ENCODE results near the gene PLXND1. TPM values are rescaled to one million over a fixed set of nuclear protein-coding genes. Genes with fewer than 3 reads are reported as not detected.

Gene PLXND1
- total RNA-seq, 1 experiment from 2014 or later, result 26.3 TPM

DNA sequence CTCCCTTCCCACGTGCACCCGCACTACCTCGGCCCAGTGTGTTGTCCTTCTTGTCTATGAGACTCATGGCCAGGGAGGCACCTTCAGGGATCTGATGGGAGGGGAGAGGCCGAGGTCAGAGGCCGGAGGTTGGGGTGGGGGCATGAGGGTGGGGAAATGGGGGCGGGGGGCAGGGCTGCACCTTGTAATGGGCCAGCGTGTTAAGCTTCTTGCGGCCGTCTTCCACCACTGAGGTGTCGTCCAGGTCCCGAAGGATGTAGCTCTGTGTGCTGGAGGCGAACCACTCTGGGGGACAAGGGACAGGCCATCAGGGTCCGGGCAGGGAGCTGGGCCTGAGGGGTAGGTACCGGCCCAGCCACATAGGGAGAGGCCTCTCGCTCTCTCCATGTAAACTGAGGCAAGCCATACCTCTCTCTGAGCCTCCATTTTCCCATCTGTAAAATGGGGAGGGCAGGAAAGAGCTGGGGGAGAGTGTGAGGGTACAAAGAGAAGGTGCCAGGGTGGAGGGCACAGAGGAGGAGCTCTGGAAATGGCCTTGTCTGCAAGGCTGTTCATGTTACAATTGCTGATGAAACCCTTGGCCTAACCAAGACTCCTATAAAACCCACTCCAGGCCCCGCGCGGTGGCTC lies 44.7 kb downstream of the PLXND1 start:
- ChIA-PET POLR2A (interaction anchor here (0.6 kb wide), 1 partner anchor 38 kb away, joined by 3 read pairs; no protein-coding TSS in a partner anchor), CTCF (no interaction called here)
- no peaks in the 10 kb centered on the region for H3K36me3 ChIP-seq (ENCODE audit: control insufficient read depth, insufficient read depth, low read length)
- peaks cover 8% of the 10 kb centered on the region for H3K4me1 Mint-ChIP-seq (ENCODE audit: low read depth, unreplicated experiment)
- H3K9me3 Mint-ChIP-seq (ENCODE audit: unreplicated experiment), result no peaks in the 10 kb centered on the region
- BruUV-seq (replicated peaks), result no TSS peak
- H3K4me3 Mint-ChIP-seq (ENCODE audit: unreplicated experiment), result no peak overlapping the region
- no peak for DNase-seq
- no peaks in the 10 kb centered on the region for H3K36me3 Mint-ChIP-seq (ENCODE audit: insufficient read depth, unreplicated experiment)
- no peak overlapping the region for H3K27ac Mint-ChIP-seq (ENCODE audit: unreplicated experiment)
- TF ChIP-seq, protein P1, sequence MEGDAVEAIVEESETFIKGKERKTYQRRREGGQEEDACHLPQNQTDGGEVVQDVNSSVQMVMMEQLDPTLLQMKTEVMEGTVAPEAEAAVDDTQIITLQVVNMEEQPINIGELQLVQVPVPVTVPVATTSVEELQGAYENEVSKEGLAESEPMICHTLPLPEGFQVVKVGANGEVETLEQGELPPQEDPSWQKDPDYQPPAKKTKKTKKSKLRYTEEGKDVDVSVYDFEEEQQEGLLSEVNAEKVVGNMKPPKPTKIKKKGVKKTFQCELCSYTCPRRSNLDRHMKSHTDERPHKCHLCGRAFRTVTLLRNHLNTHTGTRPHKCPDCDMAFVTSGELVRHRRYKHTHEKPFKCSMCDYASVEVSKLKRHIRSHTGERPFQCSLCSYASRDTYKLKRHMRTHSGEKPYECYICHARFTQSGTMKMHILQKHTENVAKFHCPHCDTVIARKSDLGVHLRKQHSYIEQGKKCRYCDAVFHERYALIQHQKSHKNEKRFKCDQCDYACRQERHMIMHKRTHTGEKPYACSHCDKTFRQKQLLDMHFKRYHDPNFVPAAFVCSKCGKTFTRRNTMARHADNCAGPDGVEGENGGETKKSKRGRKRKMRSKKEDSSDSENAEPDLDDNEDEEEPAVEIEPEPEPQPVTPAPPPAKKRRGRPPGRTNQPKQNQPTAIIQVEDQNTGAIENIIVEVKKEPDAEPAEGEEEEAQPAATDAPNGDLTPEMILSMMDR (IDR thresholded peaks at IDR 0.05; ENCODE audit: insufficient read depth in 1 of 2, low read depth in 1 of 2, low read length in 1 of 2, severe bottlenecking in 1 of 2, unreplicated experiment in 1 of 2), result no peak
- H3K27me3 Mint-ChIP-seq (ENCODE audit: insufficient read depth, unreplicated experiment), result no peaks in the 10 kb centered on the region
- intact Hi-C loops (cut with micrococcal nuclease; ENCODE audit: unreplicated experiment), result no loop called here
- H3K9me3 ChIP-seq, result no peaks in the 10 kb centered on the region
- H3K4me1 ChIP-seq, result no peaks in the 10 kb centered on the region; the same call in 1 of the 2 replicates
- H3K4me3 ChIP-seq (ENCODE audit: low read depth, low read length), result no peak overlapping the region
- no peaks in the 10 kb centered on the region for H3K27me3 ChIP-seq (replicated peaks; ENCODE audit: control insufficient read depth, insufficient read depth, low read length)

DNA sequence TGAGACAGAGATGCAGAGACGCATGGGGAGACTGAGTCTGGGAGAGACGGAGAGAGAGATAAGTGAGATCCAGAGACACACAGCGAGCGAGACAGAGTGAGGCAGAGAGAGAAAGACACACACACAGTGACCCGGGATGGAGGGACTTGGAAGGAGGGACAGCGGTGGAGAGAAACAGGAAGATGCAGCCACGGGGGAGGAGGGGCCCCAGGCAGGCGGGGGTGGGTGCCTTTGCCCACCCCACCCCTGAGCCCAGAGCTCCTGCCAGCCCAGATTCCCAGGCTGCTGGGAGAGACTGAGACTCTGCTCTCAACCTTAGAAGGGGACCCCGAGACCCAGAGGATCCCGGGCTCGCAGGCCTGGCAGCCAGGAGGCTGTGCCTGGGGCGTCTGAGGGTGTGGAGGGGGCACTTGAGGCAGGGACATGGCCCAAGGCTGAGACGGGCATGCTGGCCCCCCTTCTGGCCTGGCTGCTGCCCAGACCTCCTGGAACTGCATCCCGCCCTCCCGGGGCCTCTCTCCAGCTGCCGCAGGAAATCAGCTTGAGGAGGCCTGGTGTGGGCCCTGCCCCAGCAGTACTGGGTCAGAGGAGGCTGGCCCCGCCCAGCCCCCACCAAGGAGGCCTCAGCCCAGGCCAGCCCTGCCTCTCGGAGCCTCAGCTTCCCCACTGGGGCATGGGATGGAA lies 45.4 kb downstream of the PLXND1 start:
- no peak for DNase-seq
- Mint-ChIP-seq H3K9me3 (ENCODE audit: unreplicated experiment) (no peaks in the 10 kb centered on the region), H3K4me1 (ENCODE audit: low read depth, unreplicated experiment) (peaks cover 8% of the 10 kb centered on the region), H3K27ac (ENCODE audit: unreplicated experiment) (no peak overlapping the region), H3K36me3 (ENCODE audit: insufficient read depth, unreplicated experiment) (no peaks in the 10 kb centered on the region), H3K27me3 (ENCODE audit: insufficient read depth, unreplicated experiment) (no peaks in the 10 kb centered on the region), H3K4me3 (ENCODE audit: unreplicated experiment) (no peak overlapping the region)
- TF ChIP-seq, protein P1 (IDR thresholded peaks at IDR 0.05; ENCODE audit: insufficient read depth in 1 of 2, low read depth in 1 of 2, low read length in 1 of 2, severe bottlenecking in 1 of 2, unreplicated experiment in 1 of 2), result no peak
- H3K9me3 ChIP-seq, result no peaks in the 10 kb centered on the region
- no peaks in the 10 kb centered on the region for H3K27me3 ChIP-seq (replicated peaks; ENCODE audit: control insufficient read depth, insufficient read depth, low read length)
- CTCF ChIA-PET, result no interaction called here
- no peaks in the 10 kb centered on the region; the same call in 1 of the 2 replicates for H3K4me1 ChIP-seq
- POLR2A ChIA-PET, result interaction anchor here (0.5 to 0.6 kb wide), 2 partner anchors 37 to 65 kb away, joined by 3 to 7 read pairs; no protein-coding TSS in a partner anchor
- H3K4me3 ChIP-seq (ENCODE audit: low read depth, low read length), result no peak overlapping the region
- intact Hi-C loops (cut with micrococcal nuclease; ENCODE audit: unreplicated experiment), result no loop called here
- H3K36me3 ChIP-seq (ENCODE audit: control insufficient read depth, insufficient read depth, low read length), result no peaks in the 10 kb centered on the region
- BruUV-seq (replicated peaks), result no TSS peak

DNA sequence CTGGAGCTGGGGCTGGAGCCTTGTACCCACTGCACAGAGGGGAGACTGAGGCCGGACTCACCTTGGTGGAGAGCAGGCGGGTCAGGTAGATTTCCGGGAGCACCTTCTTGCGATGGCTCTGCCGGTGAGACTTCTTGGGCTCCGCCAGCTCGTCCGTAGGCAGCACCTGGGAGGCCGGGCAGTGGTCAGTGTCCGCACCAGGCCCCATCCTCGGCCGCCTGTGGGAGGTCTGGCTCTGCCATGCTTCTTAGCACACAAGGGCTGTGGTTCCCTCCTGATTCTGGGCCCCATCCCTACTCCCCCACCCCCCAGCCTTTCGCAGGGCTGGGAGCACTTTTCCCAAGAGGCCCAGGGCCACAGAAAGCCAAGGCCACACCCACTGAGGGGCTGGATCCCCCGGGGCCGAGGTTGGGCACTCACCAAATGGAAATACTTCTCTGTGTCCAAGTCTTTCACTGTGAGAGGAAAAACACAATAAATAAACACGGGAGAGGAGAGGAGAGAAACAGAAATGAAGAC lies 46.1 kb downstream of the PLXND1 start:
- BruUV-seq (replicated peaks), result no TSS peak
- no peak overlapping the region for H3K4me3 Mint-ChIP-seq (ENCODE audit: unreplicated experiment)
- DNase-seq, result no peak
- no peaks in the 10 kb centered on the region for H3K9me3 ChIP-seq
- H3K27me3 Mint-ChIP-seq (ENCODE audit: insufficient read depth, unreplicated experiment), result no peaks in the 10 kb centered on the region
- intact Hi-C loops (cut with micrococcal nuclease; ENCODE audit: unreplicated experiment), result no loop called here
- ChIA-PET CTCF (no interaction called here), POLR2A (interaction anchor here (0.5 kb wide), 1 partner anchor 66 kb away, joined by 7 read pairs; no protein-coding TSS in a partner anchor)
- H3K4me1 ChIP-seq, result no peaks in the 10 kb centered on the region; the same call in 1 of the 2 replicates
- TF ChIP-seq, protein P1 (IDR thresholded peaks at IDR 0.05; ENCODE audit: insufficient read depth in 1 of 2, low read depth in 1 of 2, low read length in 1 of 2, severe bottlenecking in 1 of 2, unreplicated experiment in 1 of 2), result no peak
- H3K36me3 Mint-ChIP-seq (ENCODE audit: insufficient read depth, unreplicated experiment), result no peaks in the 10 kb centered on the region
- H3K27me3 ChIP-seq (replicated peaks; ENCODE audit: control insufficient read depth, insufficient read depth, low read length), result no peaks in the 10 kb centered on the region
- H3K36me3 ChIP-seq (ENCODE audit: control insufficient read depth, insufficient read depth, low read length), result no peaks in the 10 kb centered on the region
- no peaks in the 10 kb centered on the region for H3K9me3 Mint-ChIP-seq (ENCODE audit: unreplicated experiment)
- peaks cover 8% of the 10 kb centered on the region for H3K4me1 Mint-ChIP-seq (ENCODE audit: low read depth, unreplicated experiment)
- no peak overlapping the region for H3K27ac Mint-ChIP-seq (ENCODE audit: unreplicated experiment)
- H3K4me3 ChIP-seq (ENCODE audit: low read depth, low read length), result no peak overlapping the region

Data from Caco-2 (cell line).